ENCODE data around the gene ADAM23.

ADAM23 gene

GRCh38 chr2:206561962-206562361 is 118.6 kb downstream of the ADAM23 start:
- H4K20me1 ChIP-seq (ENCODE audit: low read depth, low read length) = no peaks in the 10 kb centered on the region
- H2AFZ ChIP-seq (ENCODE audit: low read depth, low read length, severe bottlenecking) = no peak overlapping the region

GRCh38 chr2:206562375-206562774 is 119.0 kb downstream of the ADAM23 start:
- TF ChIP-seq EZH2phosphoT487 (conservative IDR thresholded peaks at IDR 0.05; ENCODE audit: low read length) = no peak
- TF ChIP-seq, protein P1, sequence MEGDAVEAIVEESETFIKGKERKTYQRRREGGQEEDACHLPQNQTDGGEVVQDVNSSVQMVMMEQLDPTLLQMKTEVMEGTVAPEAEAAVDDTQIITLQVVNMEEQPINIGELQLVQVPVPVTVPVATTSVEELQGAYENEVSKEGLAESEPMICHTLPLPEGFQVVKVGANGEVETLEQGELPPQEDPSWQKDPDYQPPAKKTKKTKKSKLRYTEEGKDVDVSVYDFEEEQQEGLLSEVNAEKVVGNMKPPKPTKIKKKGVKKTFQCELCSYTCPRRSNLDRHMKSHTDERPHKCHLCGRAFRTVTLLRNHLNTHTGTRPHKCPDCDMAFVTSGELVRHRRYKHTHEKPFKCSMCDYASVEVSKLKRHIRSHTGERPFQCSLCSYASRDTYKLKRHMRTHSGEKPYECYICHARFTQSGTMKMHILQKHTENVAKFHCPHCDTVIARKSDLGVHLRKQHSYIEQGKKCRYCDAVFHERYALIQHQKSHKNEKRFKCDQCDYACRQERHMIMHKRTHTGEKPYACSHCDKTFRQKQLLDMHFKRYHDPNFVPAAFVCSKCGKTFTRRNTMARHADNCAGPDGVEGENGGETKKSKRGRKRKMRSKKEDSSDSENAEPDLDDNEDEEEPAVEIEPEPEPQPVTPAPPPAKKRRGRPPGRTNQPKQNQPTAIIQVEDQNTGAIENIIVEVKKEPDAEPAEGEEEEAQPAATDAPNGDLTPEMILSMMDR (IDR thresholded peaks at IDR 0.05; ENCODE audit: insufficient read depth, low read length, poor library complexity, severe bottlenecking) = no peak
- no peaks in the 10 kb centered on the region for H3K9me2 ChIP-seq (replicated peaks; ENCODE audit: insufficient read depth, low read length)
- no peak overlapping the region for H2AFZ ChIP-seq (ENCODE audit: low read depth, low read length, severe bottlenecking)
- no peak overlapping the region for H3K27ac ChIP-seq (ENCODE audit: low read depth, low read length)
- H4K20me1 ChIP-seq (ENCODE audit: low read depth, low read length) = no peaks in the 10 kb centered on the region
- H3K79me2 ChIP-seq (ENCODE audit: insufficient read depth, low read length) = no peaks in the 10 kb centered on the region
- no peak overlapping the region for H3K4me2 ChIP-seq (ENCODE audit: low read depth, low read length, poor library complexity, severe bottlenecking)
- no peak overlapping the region for H3K9ac ChIP-seq (ENCODE audit: low read length)
- H3K36me3 ChIP-seq (ENCODE audit: low read length) = no peaks in the 10 kb centered on the region
- H3F3A ChIP-seq (ENCODE audit: insufficient read depth) = no peaks in the 10 kb centered on the region
- no peaks in the 10 kb centered on the region for H3K9me3 ChIP-seq (ENCODE audit: insufficient read depth, low read length)
- H3K27me3 ChIP-seq (ENCODE audit: low read length) = no peaks in the 10 kb centered on the region
- no peak overlapping the region for H3K4me3 ChIP-seq (ENCODE audit: insufficient read depth, low read length, poor library complexity, severe bottlenecking)

More at GRCh38 chr2:206561962-206562361, 118.6 kb downstream of the ADAM23 start:
- H3K9me3 ChIP-seq (ENCODE audit: insufficient read depth, low read length) = no peaks in the 10 kb centered on the region
- no peaks in the 10 kb centered on the region for H3K79me2 ChIP-seq (ENCODE audit: insufficient read depth, low read length)
- no peaks in the 10 kb centered on the region for H3K9me2 ChIP-seq (replicated peaks; ENCODE audit: insufficient read depth, low read length)
- no peak for TF ChIP-seq EZH2phosphoT487 (conservative IDR thresholded peaks at IDR 0.05; ENCODE audit: low read length)
- H3K4me3 ChIP-seq (ENCODE audit: insufficient read depth, low read length, poor library complexity, severe bottlenecking) = no peak overlapping the region
- H3K4me2 ChIP-seq (ENCODE audit: low read depth, low read length, poor library complexity, severe bottlenecking) = no peak overlapping the region
- no peaks in the 10 kb centered on the region for H3K27me3 ChIP-seq (ENCODE audit: low read length)
- H3F3A ChIP-seq (ENCODE audit: insufficient read depth) = no peaks in the 10 kb centered on the region
- no peaks in the 10 kb centered on the region for H3K36me3 ChIP-seq (ENCODE audit: low read length)
- H3K27ac ChIP-seq (ENCODE audit: low read depth, low read length) = no peak overlapping the region
- no peak overlapping the region for H3K9ac ChIP-seq (ENCODE audit: low read length)

- Histone ChIP-seq H3K9me2 (replicated peaks; ENCODE audit: insufficient read depth, low read length) (no peaks in the 10 kb centered on the region), H2AFZ (ENCODE audit: low read depth, low read length, severe bottlenecking) (no peak overlapping the region), H3K79me2 (ENCODE audit: insufficient read depth, low read length) (no peaks in the 10 kb centered on the region), H3K9ac (ENCODE audit: low read length) (no peak overlapping the region), H3F3A (ENCODE audit: insufficient read depth) (no peaks in the 10 kb centered on the region), H3K27me3 (ENCODE audit: low read length) (no peaks in the 10 kb centered on the region), H3K4me3 (ENCODE audit: insufficient read depth, low read length, poor library complexity, severe bottlenecking) (no peak overlapping the region), H3K9me3 (ENCODE audit: insufficient read depth, low read length) (no peaks in the 10 kb centered on the region), H3K4me2 (ENCODE audit: low read depth, low read length, poor library complexity, severe bottlenecking) (no peak overlapping the region), H3K36me3 (ENCODE audit: low read length) (no peaks in the 10 kb centered on the region), H4K20me1 (ENCODE audit: low read depth, low read length) (no peaks in the 10 kb centered on the region), H3K27ac (ENCODE audit: low read depth, low read length) (no peak overlapping the region)
- TF ChIP-seq EZH2phosphoT487 (conservative IDR thresholded peaks at IDR 0.05; ENCODE audit: low read length) = no peak
- TF ChIP-seq, protein P1 (IDR thresholded peaks at IDR 0.05; ENCODE audit: insufficient read depth, low read length, poor library complexity, severe bottlenecking) = no peak
Observed at GRCh38 chr2:206563374-206563773, 120.0 kb downstream of the ADAM23 start.

GRCh38 chr2:206565666-206566065 is 122.3 kb downstream of the ADAM23 start:
- no peak overlapping the region for H3K4me2 ChIP-seq (ENCODE audit: low read depth, low read length, poor library complexity, severe bottlenecking)
- no peak overlapping the region for H3K9ac ChIP-seq (ENCODE audit: low read length)
- no peaks in the 10 kb centered on the region for H3K79me2 ChIP-seq (ENCODE audit: insufficient read depth, low read length)
- no peaks in the 10 kb centered on the region for H3K36me3 ChIP-seq (ENCODE audit: low read length)
- TF ChIP-seq EZH2phosphoT487 (conservative IDR thresholded peaks at IDR 0.05; ENCODE audit: low read length) = no peak
- TF ChIP-seq, protein P1 (IDR thresholded peaks at IDR 0.05; ENCODE audit: insufficient read depth, low read length, poor library complexity, severe bottlenecking) = no peak
- no peaks in the 10 kb centered on the region for H3K27me3 ChIP-seq (ENCODE audit: low read length)
- no peak overlapping the region for H3K27ac ChIP-seq (ENCODE audit: low read depth, low read length)
- no peak overlapping the region for H3K4me3 ChIP-seq (ENCODE audit: insufficient read depth, low read length, poor library complexity, severe bottlenecking)
- H3K9me2 ChIP-seq (replicated peaks; ENCODE audit: insufficient read depth, low read length) = no peaks in the 10 kb centered on the region
- no peaks in the 10 kb centered on the region for H4K20me1 ChIP-seq (ENCODE audit: low read depth, low read length)
- no peaks in the 10 kb centered on the region for H3K9me3 ChIP-seq (ENCODE audit: insufficient read depth, low read length)
- no peaks in the 10 kb centered on the region for H3F3A ChIP-seq (ENCODE audit: insufficient read depth)
- no peak overlapping the region for H2AFZ ChIP-seq (ENCODE audit: low read depth, low read length, severe bottlenecking)
